ENCODE data around the gene SCFD1.
"Not testable (repeated sequence)": the region's sequence is repeated elsewhere in the genome, so short reads cannot be mapped to it uniquely, and the experiment has no call there.

GRCh38 chr14:30629432-30629831, 7.3 kb downstream of the SCFD1 start:
- not testable (repeated sequence) for TF ChIP-seq CTCF, POLR2A (IDR thresholded peaks at IDR 0.05)
